GM18867 (cell line): ENCODE measurements around the gene RNU1-4.
"Not testable (repeated sequence)": the region's sequence is repeated elsewhere in the genome, so short reads cannot be mapped to it uniquely, and the experiment has no call there.

ENCODE experiments used
- ATAC-seq: cut with Tn5 transposase; IDR thresholded peaks from one replicate; pipeline ENCODE4 v1.9.1; 2021; ENCODE audit warnings: mild to moderate bottlenecking, moderate library complexity; ENCODE audit not compliant: unreplicated experiment

The RNU1-4 gene

DNA sequence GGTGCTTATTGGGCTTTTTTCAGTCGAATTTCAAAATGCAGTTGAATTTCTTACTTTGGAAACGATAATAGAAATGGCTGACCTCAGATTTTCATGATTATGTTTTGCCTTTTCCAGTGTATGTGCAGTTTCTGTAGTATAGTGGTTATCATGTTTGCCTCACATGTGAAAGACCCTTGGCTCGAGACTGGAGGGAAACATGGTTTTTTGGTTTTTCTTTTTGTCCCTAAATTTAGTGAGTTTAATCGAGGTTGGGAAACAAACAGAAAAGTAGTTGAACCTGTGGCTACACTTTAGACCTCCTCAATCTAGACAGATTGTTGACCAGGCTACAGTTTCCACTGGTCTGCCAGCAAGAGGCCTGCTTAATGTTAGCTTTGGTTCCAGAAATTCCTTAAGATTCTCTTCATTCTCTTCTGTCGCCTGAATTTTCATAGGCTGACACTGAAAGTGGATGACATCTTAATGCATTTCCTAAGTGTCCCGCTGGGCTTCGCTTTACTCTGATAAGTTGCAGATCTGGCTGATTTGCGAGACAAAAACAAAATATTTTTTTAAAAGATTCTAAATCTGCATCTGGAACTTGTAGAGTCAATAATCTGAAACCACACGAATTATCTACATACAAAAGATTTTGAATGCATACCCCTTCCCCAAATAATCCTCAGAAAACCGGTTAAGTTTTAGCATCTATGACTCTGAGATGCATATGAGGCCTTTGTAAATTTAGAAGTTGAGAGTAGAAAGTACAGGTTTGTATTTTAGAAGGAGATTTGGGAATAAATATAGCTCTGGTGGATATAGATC is 14.7 kb upstream of the RNU1-4 start:
- ATAC-seq, result not testable (repeated sequence)

- ATAC-seq, result peak; percentile 55
These were observed 12.9 kb upstream of the RNU1-4 start for GRCh38 chr1:16727190-16728111.

- ATAC-seq, result peak; percentile 64
These were observed 11.9 kb upstream of the RNU1-4 start for GRCh38 chr1:16728243-16728949.

DNA sequence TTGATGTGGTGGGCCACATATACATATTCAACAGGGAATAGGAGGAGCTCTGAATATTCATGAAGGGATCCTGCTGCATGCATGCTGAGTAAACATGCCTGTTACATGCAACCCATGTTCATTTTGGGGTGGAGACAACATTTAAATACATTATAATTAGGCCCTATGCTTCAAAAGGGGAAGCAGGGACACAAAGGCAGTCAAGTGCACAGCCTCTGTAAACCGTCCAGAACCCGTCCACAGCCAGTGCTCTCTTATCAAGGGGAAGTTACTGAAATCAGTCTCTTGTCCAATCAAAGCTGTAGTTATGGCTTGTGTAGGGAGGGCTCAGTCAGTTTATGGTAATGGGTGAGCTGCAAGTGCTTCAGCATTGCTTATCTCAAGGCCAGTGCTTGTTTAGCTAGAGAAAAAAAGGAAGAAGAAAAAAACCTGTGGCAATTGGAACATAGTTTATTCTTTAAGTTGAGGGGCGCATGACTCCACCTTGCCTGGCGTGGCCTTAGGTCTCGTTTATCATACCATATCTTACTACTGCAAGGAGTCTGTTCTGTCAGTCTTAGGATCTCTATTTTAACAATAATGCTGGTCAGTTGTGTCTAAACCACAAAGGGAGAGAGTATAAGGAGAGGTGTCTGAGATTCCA is 7.9 kb upstream of the RNU1-4 start:
- not testable (repeated sequence) for ATAC-seq

- not testable (repeated sequence) for ATAC-seq
These were observed 914 bp downstream of the RNU1-4 start for GRCh38 chr1:16741230-16741629.

DNA sequence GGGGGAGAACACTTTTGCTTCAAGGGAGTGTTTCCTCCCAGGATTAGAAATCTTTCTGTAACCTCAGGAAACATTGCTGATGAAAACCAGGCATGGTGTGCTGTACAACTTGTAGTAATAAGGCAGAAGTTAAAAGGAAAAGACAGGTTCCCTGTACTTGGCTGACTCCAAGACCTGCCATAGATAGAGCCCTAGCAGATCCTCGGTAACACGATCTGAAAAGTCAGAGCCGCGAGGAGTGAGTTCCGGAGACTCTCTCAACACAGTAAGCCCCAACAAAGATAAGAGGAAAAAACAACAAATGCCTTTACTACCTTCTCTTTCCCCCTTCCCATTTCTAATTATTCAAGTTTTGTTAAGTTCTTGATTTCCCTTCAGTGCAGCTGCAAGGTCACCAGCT is 7.3 kb downstream of the RNU1-4 start:
- not testable (repeated sequence) for ATAC-seq

DNA sequence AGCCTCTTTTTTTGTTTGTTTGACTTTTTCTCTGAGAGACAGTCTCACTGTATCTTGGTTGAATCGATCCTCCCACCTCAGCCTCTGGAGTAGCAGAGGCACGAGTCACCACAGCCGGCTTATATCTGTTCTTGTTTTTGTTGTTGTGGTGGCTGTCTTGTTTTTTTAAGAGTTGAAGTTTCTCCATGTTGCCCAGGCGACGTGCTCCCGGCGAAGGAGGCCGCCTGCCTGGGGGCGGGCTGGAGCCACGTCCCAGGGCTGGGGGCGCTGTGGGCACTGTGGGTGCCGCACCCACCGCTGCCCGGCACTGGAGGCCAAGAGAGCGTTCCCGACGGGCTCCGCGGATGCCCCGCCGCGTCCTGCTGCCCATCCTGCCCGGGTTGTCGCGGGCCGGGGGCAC is 8.4 kb downstream of the RNU1-4 start:
- ATAC-seq, result not testable (repeated sequence)

DNA sequence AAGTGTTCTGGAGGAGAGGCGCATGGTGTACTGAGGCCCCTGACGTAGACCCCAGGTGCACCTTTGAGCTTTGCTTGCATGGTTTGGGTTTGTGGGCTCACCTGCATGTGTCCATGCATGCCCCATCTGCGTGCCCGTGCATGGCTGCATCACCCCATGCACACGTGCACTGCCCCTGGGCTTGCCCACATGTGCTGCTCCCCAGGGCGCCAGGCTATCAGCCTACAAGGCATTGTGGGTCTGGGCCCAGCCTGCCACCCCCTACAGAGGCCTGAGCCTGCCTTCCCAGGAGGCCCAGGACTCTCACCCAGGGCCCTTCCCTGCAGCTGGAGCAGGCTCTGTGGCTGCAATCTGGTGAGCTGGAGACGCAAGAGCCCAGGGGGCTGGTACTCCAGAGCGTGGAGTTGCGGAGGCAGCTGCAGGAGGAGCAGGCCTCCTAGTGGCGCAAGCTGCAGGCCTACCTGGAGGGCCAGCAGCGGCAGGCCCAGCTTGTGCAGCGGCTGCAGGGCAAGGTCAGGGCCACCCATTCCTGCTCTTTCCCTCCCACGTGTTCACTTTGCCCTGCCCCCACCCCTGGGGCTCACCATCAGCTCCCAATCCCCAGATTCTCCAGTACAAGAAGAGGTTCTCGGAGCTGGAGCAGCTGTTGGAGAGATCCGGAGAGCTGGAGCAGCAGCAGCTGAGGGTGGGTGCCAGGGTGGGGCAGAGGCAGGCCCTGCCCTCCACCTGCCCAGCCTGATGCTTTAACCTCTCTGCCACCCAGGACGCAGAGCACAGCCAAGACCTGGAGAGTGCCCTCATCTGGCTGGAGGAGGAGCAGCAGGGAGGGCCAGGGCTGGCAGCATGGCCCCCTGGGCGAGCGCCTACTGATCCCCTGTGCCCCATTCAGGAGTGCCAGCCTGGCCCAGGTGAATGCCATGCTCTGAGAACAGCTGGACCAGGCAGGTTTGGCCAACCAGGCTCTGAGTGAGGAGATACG is 9.9 kb downstream of the RNU1-4 start:
- not testable (repeated sequence) for ATAC-seq

- ATAC-seq, result not testable (repeated sequence)
These were observed 12.5 kb downstream of the RNU1-4 start for GRCh38 chr1:16752770-16753169.

DNA sequence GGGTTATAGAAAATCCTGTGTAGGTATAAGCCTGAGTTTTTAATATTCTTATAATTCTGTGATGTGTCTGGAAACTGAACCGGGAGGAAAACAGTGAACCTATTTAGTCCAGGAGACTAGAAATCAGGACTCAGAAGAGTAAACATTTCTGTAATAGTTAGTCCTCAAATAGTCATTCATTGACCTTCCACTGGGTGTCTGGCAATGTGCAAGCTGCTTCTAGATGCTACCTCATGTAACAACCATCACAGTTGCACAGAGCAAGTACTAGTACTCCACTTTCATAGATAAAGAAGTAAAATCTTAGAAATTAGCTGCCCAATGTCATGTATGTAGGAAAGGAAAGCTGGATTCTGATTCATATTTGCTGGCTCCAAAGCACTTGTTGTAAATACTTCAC is 15.1 kb downstream of the RNU1-4 start:
- ATAC-seq, result not testable (repeated sequence)

DNA sequence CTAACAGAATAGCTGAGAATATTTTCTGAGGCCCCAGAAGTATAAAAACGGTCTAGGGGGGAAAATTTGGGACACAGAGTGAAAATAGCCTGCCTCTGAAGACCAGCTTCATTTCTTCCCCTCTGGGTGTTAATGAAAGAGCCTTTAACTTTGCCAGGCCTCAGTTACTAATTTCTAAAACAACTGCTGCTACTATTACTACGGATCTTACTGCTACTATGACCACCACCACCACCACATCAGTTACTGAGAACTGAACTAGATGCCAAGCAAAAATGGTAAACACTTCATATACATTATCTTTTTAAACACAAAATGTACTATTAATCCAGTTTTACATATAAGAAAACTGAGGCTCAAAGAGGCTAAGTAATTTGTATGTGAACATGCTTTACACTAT is 15.6 kb downstream of the RNU1-4 start:
- ATAC-seq, result not testable (repeated sequence)

DNA sequence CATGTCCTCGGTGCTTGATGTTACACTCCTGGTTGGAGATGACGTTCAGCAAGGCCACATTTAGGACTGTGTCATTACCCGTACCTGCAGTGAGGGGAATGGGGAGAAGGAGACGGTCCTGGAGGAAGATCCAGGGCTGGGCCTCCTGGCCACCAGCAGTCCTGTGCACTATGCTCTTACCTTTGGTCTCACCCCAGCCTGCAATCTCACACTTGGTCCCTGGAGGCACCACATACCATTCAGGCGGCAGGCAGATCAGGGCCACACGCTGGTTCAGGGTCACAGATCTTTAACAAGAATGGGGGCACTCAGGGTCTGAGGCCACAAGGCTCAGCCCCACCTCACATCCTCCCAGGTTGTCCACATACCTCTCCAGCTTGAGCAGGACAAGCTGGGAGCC is 17.3 kb downstream of the RNU1-4 start:
- ATAC-seq, result not testable (repeated sequence)

GRCh38 chr1:16758060-16758459 is 17.7 kb downstream of the RNU1-4 start:
- not testable (repeated sequence) for ATAC-seq

- ATAC-seq, result not testable (repeated sequence)
These were observed 18.8 kb downstream of the RNU1-4 start for GRCh38 chr1:16759041-16759493.

- ATAC-seq, result not testable (repeated sequence)
These were observed 19.5 kb downstream of the RNU1-4 start for GRCh38 chr1:16759650-16760455.

DNA sequence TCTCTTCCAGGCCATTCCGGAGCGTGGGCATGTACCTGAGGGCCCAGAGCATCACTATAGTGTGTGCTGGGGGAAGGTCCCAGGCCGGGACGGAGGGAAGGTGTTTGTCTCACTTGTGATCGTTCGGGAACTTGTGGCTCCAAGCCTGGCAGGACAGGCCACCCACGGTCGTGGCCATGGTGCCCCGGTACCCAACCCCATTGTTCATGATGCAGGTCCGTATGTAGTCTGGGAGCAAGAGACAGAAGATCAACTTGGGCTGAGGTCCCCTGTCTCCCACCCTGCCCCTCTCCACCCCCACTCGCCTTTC is 20.1 kb downstream of the RNU1-4 start:
- not testable (repeated sequence) for ATAC-seq

DNA sequence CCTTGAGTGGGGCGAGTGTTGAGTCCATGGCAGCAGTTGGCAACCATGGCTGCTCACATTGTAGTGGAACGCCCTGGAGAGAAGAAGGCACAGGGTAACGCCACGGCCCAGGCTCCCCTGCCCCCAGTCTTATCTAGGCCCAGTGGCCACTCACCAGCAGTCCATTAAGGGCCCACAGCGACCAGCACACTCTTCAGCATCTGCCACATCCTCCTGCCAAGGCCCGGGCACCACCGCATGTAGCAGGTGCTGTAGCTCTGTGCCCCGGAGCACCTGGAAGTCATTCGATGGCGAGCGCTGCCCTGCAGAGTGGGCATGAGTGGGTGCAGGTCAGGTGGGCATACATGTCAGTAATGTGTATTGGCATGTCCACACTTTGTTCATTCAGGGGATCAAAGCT is 20.5 kb downstream of the RNU1-4 start:
- not testable (repeated sequence) for ATAC-seq

DNA sequence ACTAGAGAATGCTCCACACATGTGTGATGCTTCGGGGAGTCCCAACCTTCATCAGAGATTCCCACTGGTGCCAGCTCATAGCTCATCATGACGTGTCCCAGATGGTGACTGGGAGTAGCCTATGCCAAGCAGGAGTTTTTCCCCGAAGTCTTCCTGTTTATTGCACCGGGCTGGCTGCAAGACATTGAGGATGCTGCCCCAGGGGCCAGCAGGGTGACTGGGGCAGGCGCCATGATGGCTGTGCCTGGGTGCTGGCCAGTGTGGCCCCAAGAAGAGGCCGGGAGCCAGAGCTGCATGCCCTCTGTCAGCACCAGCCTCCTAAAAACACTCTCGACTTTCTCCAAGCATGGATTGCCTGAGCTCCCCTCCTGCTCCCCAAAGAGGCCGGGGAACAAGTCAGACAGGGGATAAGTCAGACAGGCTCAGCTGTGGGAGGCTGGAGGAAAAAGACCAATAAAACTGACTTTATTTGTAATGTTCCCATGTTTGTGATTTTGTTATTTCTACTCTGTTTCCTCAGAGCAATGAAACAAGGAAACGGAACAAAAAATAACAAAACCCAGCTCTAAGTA is 24.0 kb downstream of the RNU1-4 start:
- ATAC-seq, result not testable (repeated sequence)
